ENCODE data around the gene A2M. TPM values are rescaled to one million over a fixed set of nuclear protein-coding genes. Genes with fewer than 3 reads are reported as not detected.
A peak's percentile ranks its signal among the peaks of the same experiment; 100 is the strongest.

A2M gene
- total RNA-seq, 1 donor from 2014 or later: 569 TPM

GRCh38 chr12:9104767-9105423, 10.8 kb downstream of the A2M start:
- ATAC-seq (no peak), DNase-seq (no peak)
- intact Hi-C loops (cut with micrococcal nuclease): no loop called here

- ATAC-seq: no peak
- intact Hi-C loops (cut with micrococcal nuclease): no loop called here
- no peak for DNase-seq
Measured at GRCh38 chr12:9104087-9104486, 11.6 kb downstream of the A2M start.

- ATAC-seq (no peak), DNase-seq (no peak)
- intact Hi-C loops (cut with micrococcal nuclease): no loop called here
Measured at GRCh38 chr12:9103050-9103849, 12.5 kb downstream of the A2M start.

GRCh38 chr12:9101018-9101687, 14.6 kb downstream of the A2M start:
- ATAC-seq (no peak), DNase-seq (no peak)
- intact Hi-C loops (cut with micrococcal nuclease): no loop called here

- intact Hi-C loops (cut with micrococcal nuclease): no loop called here
Measured at GRCh38 chr12:9099552-9100190, 16.0 kb downstream of the A2M start.

GRCh38 chr12:9098463-9099026, 17.2 kb downstream of the A2M start:
- DNase-seq (no peak), ATAC-seq (no peak)
- intact Hi-C loops (cut with micrococcal nuclease): no loop called here

More at GRCh38 chr12:9099552-9100190, 16.0 kb downstream of the A2M start:
- no peak for DNase-seq
- ATAC-seq: no peak

GRCh38 chr12:9098115-9098452, 17.6 kb downstream of the A2M start:
- intact Hi-C loops (cut with micrococcal nuclease): no loop called here
- DNase-seq (no peak), ATAC-seq (no peak)

GRCh38 chr12:9096563-9097176, 19.0 kb downstream of the A2M start:
- DNase-seq: no peak
- intact Hi-C loops (cut with micrococcal nuclease): no loop called here
- no peak for ATAC-seq

- no peak for DNase-seq
- intact Hi-C loops (cut with micrococcal nuclease): no loop called here
- ATAC-seq: no peak
Measured at GRCh38 chr12:9095322-9095721, 20.4 kb downstream of the A2M start.

- intact Hi-C loops (cut with micrococcal nuclease): no loop called here
- ATAC-seq (no peak), DNase-seq (no peak)
Measured at GRCh38 chr12:9094512-9095206, 21.1 kb downstream of the A2M start.

GRCh38 chr12:9091891-9092598, 23.7 kb downstream of the A2M start:
- intact Hi-C loops (cut with micrococcal nuclease): no loop called here
- DNase-seq: no peak
- no peak for ATAC-seq

- ATAC-seq (no peak), DNase-seq (no peak)
- intact Hi-C loops (cut with micrococcal nuclease): no loop called here
Measured at GRCh38 chr12:9090220-9090619, 25.5 kb downstream of the A2M start.

GRCh38 chr12:9087087-9087835, 28.5 kb downstream of the A2M start:
- DNase-seq: no peak
- intact Hi-C loops (cut with micrococcal nuclease): no loop called here
- no peak for ATAC-seq

GRCh38 chr12:9086087-9086486, 29.6 kb downstream of the A2M start:
- DNase-seq (no peak), ATAC-seq (no peak)
- intact Hi-C loops (cut with micrococcal nuclease): no loop called here

- intact Hi-C loops (cut with micrococcal nuclease): no loop called here
- no peak for ATAC-seq
- no peak for DNase-seq
Measured at GRCh38 chr12:9084417-9084816, 31.3 kb downstream of the A2M start.

- DNase-seq (no peak), ATAC-seq (no peak)
- intact Hi-C loops (cut with micrococcal nuclease): no loop called here
Measured at GRCh38 chr12:9083793-9084192, 31.9 kb downstream of the A2M start.

GRCh38 chr12:9081667-9082427, 33.9 kb downstream of the A2M start:
- ATAC-seq (peak; percentile 14), DNase-seq (no peak)
- intact Hi-C loops (cut with micrococcal nuclease): no loop called here

Measured in left ventricle myocardium superior (tissue), 1 donor.